Testis (tissue), 3 donors: ENCODE results near the gene PCBD2. TPM values are rescaled to one million over a fixed set of nuclear protein-coding genes. Genes with fewer than 3 reads are reported as not detected.
A peak's percentile ranks its signal among the peaks of the same experiment; 100 is the strongest.

Experiments used
- DNase-seq: peaks from one replicate; pipeline ENCODE4 v3.0.0-alpha.2; 2019
- H3K27ac ChIP-seq, 2 donors: fragments of 200-600 bp; sonication (generic); one replicate each; pipeline ENCODE4 v1.5.1; 2019
- H3K27me3 ChIP-seq: fragments of 200-600 bp; sonication (generic); one replicate; pipeline ENCODE4 v1.5.1; 2019
- H3K36me3 ChIP-seq: fragments of 200-600 bp; sonication (generic); one replicate; pipeline ENCODE4 v1.5.1; 2017; ENCODE audit warnings: low read depth; ENCODE audit errors: missing control alignments
- H3K4me1 ChIP-seq: fragments of 200-600 bp; sonication (generic); one replicate; pipeline ENCODE4 v1.5.1; 2019
- H3K4me3 ChIP-seq, 2 donors: fragments of 200-600 bp; sonication (generic); one replicate each; pipeline ENCODE4 v1.5.1; 2017 to 2019
- H3K9me3 ChIP-seq: fragments of 200-600 bp; sonication (generic); one replicate; pipeline ENCODE4 v1.5.1; 2017
- CTCF ChIP-seq, 3 experiments: fragments of 450-650 bp in 2 of 3; fragments of 200-600 bp in 1 of 3; sonication (generic) in 1 of 3; IDR thresholded peaks; one replicate each; pipeline ENCODE4 v1.5.1; 2016 to 2019; ENCODE audit warnings: antibody characterized with exemption in 3 of 3, mild to moderate bottlenecking in 2 of 3, moderate library complexity in 1 of 3
- POLR2A ChIP-seq: fragments of 450-650 bp; IDR thresholded peaks from one replicate; pipeline ENCODE4 v1.6.1; 2017; ENCODE audit warnings: antibody characterized with exemption, mild to moderate bottlenecking, moderate library complexity
- WGBS, 2 donors: methylation state at CpG; one replicate each; pipeline ENCODE4 v1.1.5; 2018; 5-methylcytosine and 5-hydroxymethylcytosine counted together
- intact Hi-C: fragments of 100-400 bp; cut with DNase I; formaldehyde crosslinking; loops from one replicate; pipeline ENCODE4 v1.15.1; 2023; ENCODE audit warnings: low total_unique reads
- polyA plus RNA-seq: library from polyadenylated mRNA; stranded (reverse); fragments of 350-450 nt; fragmentation: Illumina TruSeq; extraction: RNeasy Lipid Tissue Mini Kit (QIAGEN cat#74804); gene quantifications from one replicate; pipeline ENCODE4 v1.2.3, GENCODE V29; 2014; ENCODE audit warnings: low read depth, low replicate concordance; ENCODE audit not compliant: insufficient read depth
- total RNA-seq, 2 donors: library from RNA; depleted of rRNA; stranded (reverse); fragments of >200 nt; gene quantifications; one replicate each; pipeline ENCODE4 v1.2.3, GENCODE V29; 2016

The PCBD2 gene
- total and polyA plus RNA-seq, 3 donors from 2014 or later: 5.9 to 17.6 (median 13.4) TPM

GRCh38 chr5:134943547-134943946 is 38.6 kb downstream of the PCBD2 start:
- Histone ChIP-seq H3K27ac (no peak overlapping the region), H3K9me3 (no peaks in the 10 kb centered on the region), H3K36me3 (no peaks in the 10 kb centered on the region), H3K4me3 (no peak overlapping the region), H3K27me3 (no peaks in the 10 kb centered on the region), H3K4me1 (peaks cover 5% of the 10 kb centered on the region)
- DNase-seq: no peak
- WGBS, 2 donors: 26 to 45% methylated on average over 1 of the region's 1 CpG
- no peak for TF ChIP-seq CTCF (IDR thresholded peaks at IDR 0.05)
- no peak for TF ChIP-seq POLR2A
- intact Hi-C loops: no loop called here

- intact Hi-C loops: no loop called here
- H3K27ac ChIP-seq: peak overlapping the region in 1 of 2 donors; percentile 36
- no peak for TF ChIP-seq POLR2A
- TF ChIP-seq CTCF (IDR thresholded peaks at IDR 0.05): no peak
- no peak overlapping the region for H3K4me3 ChIP-seq
- H3K9me3 ChIP-seq: no peaks in the 10 kb centered on the region
- WGBS, 2 donors: 36 to 53% methylated on average over 1 of the region's 1 CpG
- no peaks in the 10 kb centered on the region for H3K27me3 ChIP-seq
- DNase-seq: no peak
- H3K36me3 ChIP-seq: no peaks in the 10 kb centered on the region
- peaks cover 5% of the 10 kb centered on the region for H3K4me1 ChIP-seq
Measured at GRCh38 chr5:134944630-134945029, 39.7 kb downstream of the PCBD2 start.

- no peak for TF ChIP-seq CTCF (IDR thresholded peaks at IDR 0.05)
- no peak for TF ChIP-seq POLR2A
- WGBS, 2 donors: 70 to 80% methylated on average over 2 of the region's 2 CpGs
- H3K27ac ChIP-seq: no peak overlapping the region
Measured at GRCh38 chr5:134945041-134945440, 40.1 kb downstream of the PCBD2 start.

GRCh38 chr5:134948911-134949310 is 44.0 kb downstream of the PCBD2 start:
- 66 to 84% methylated on average over 5 of the region's 5 CpGs for WGBS, 2 donors
- intact Hi-C loops: no loop called here
- Histone ChIP-seq H3K36me3 (no peaks in the 10 kb centered on the region), H3K9me3 (no peaks in the 10 kb centered on the region), H3K4me1 (no peaks in the 10 kb centered on the region), H3K27ac (no peak overlapping the region), H3K4me3 (no peak overlapping the region), H3K27me3 (no peaks in the 10 kb centered on the region)
- no peak for DNase-seq
- TF ChIP-seq POLR2A (no peak), CTCF (IDR thresholded peaks at IDR 0.05) (no peak)

More at GRCh38 chr5:134945041-134945440, 40.1 kb downstream of the PCBD2 start:
- Histone ChIP-seq H3K4me3 (no peak overlapping the region), H3K9me3 (no peaks in the 10 kb centered on the region), H3K4me1 (peaks cover 5% of the 10 kb centered on the region), H3K36me3 (no peaks in the 10 kb centered on the region), H3K27me3 (no peaks in the 10 kb centered on the region)
- intact Hi-C loops: no loop called here
- DNase-seq: no peak

- no peak for DNase-seq
- H3K4me1 ChIP-seq: no peaks in the 10 kb centered on the region
- H3K9me3 ChIP-seq: no peaks in the 10 kb centered on the region
- TF ChIP-seq CTCF (IDR thresholded peaks at IDR 0.05) (no peak), POLR2A (no peak)
- 90 to 95% methylated on average over 5 of the region's 5 CpGs for WGBS, 2 donors
- intact Hi-C loops: no loop called here
- H3K36me3 ChIP-seq: no peaks in the 10 kb centered on the region
- H3K27me3 ChIP-seq: no peaks in the 10 kb centered on the region
- H3K4me3 ChIP-seq: no peak overlapping the region
- H3K27ac ChIP-seq: no peak overlapping the region
Measured at GRCh38 chr5:134949316-134949715, 44.4 kb downstream of the PCBD2 start.
